NCI-H2171 treated with DMSO at 0.1 percent for 48 hours (cell line): ENCODE results near the gene PKP3.
"Not testable (repeated sequence)": the region's sequence is repeated elsewhere in the genome, so short reads cannot be mapped to it uniquely, and the experiment has no call there.

Experiments
- DNase-seq: peaks from one replicate; lab custom pipeline; 2025; lab: John Stamatoyannopoulos, UW

PKP3 gene

GRCh38 chr11:409600-410483 lies 15.8 kb downstream of the PKP3 start:
- no peak for DNase-seq

DNA sequence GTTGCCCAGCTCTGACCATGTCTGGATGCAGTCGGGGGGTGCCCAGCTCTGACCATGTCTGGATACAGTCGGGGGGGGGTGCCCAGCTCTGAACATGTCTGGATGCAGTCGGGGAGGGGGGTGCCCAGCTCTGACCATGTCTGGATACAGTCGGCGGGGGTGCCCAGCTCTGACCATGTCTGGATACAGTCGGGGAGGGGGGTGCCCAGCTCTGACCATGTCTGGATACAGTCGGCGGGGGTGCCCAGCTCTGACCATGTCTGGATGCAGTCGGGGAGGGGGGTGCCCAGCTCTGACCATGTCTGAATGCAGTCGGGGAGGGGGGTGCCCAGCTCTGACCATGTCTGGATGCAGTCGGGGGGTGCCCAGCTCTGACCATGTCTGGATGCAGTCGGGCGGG lies 16.7 kb downstream of the PKP3 start:
- DNase-seq: not testable (repeated sequence)

DNA sequence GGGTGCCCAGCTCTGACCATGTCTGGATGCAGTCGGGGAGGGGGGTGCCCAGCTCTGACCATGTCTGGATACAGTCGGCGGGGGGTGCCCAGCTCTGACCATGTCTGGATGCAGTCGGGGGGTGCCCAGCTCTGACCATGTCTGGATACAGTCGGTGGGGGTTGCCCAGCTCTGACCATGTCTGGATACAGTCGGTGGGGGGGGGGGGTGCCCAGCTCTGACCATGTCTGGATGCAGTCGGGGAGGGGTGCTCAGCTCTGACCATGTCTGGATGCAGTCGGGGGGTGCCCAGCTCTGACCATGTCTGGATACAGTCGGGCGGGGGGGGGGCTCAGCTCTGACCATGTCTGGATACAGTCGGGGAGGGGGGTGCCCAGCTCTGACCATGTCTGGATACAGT lies 17.5 kb downstream of the PKP3 start:
- not testable (repeated sequence) for DNase-seq

- no peak for DNase-seq
Measured at GRCh38 chr11:412641-413119, 18.7 kb downstream of the PKP3 start.

- DNase-seq: no peak
Measured at GRCh38 chr11:413120-414081, 19.4 kb downstream of the PKP3 start.

GRCh38 chr11:414318-414857 lies 20.4 kb downstream of the PKP3 start:
- no peak for DNase-seq

DNA sequence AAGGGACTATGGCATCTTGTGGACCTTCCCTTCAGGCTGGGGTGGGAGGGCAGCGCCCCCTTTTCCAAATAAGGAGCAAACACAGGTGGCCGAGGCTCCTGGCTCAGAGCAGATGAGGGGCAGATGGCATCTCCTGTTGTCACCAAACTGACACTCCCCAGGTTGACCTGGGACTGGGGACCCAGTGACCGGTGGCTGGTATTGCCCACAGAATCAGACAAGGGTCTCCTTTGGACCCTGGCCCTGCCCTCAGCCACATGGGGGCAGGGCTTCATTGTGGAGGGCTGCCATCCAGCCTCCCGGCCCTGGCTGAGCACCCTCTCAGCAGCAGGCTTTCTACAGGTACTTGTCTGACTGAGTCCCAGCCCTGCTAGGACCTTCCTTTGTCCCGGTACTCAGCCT lies 21.6 kb downstream of the PKP3 start:
- no peak for DNase-seq

DNA sequence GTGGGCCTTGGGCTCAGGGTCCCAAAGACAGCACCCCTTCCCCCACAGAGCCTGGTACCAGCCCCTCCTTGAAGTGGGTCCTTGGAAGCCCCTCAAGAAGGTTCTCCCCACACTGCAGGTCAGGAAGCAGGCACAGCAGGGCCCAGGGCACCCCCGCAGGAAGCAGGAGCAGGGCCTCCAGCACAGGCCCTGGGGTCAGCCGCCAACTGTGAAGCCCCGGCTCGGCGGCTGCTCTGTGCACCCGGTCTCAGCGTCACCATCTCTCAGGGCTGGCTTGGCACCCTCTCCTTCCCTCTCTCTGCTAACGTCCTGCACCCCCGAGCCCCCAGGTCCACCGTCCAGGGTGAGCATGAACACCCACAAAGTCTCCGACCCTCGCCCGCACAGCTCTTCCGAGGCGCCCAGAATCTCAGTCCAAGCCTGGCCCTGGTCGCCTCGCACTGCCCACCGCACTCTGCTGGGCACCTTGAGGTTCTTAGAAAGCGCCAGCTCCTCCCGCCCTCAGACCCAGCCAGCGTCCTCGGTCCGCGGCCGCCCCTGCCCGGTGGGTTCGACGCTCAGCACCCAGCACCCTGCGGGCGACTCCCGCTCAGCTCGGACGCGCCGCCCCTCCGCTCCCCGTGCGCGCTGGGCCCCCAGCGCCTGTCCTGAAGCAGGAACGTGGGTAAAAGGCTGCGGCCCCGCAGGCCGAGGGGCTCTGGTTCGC lies 22.2 kb downstream of the PKP3 start:
- DNase-seq: no peak

- DNase-seq: peak; percentile 8
Measured at GRCh38 chr11:416757-417621, 23.0 kb downstream of the PKP3 start.

GRCh38 chr11:417652-418342 lies 23.8 kb downstream of the PKP3 start:
- DNase-seq: no peak

- no peak for DNase-seq
Measured at GRCh38 chr11:418343-419247, 24.6 kb downstream of the PKP3 start.

DNA sequence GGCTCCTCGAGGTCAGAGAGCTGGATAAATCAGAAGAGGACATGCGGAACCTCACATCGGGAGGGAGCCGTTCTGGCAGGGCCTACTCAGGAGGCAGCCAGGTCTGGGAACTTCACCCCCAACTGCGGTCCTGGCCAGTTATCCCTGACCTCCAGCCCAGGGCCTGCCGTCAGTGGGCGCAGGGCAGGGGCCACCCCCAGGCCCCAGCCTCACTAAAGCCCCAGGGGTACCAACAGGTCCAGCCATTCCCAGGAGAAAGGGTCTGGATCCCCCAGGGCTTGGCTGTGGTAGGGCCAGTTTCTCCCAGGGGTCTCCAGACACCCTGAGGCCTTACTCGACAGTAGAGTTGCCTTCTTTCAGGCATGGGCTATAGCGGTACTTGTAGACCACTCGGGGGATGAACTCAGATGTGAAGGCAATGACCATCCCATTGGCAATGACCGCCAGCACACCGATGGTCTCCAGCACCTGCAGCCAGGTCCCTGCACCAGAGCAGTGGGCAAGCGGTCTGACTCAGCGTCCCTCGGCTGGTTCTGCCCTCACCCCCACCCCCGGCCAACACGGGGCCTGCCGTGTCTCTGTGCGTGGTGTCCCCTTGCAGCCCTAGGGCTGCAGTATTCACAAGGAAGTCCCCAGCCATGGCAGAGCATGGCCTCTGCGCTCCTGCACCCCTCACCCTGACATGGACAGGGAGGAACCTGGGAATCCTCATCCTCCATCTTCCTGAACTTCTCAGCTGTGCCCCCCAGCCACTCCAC lies 25.4 kb downstream of the PKP3 start:
- no peak for DNase-seq

DNA sequence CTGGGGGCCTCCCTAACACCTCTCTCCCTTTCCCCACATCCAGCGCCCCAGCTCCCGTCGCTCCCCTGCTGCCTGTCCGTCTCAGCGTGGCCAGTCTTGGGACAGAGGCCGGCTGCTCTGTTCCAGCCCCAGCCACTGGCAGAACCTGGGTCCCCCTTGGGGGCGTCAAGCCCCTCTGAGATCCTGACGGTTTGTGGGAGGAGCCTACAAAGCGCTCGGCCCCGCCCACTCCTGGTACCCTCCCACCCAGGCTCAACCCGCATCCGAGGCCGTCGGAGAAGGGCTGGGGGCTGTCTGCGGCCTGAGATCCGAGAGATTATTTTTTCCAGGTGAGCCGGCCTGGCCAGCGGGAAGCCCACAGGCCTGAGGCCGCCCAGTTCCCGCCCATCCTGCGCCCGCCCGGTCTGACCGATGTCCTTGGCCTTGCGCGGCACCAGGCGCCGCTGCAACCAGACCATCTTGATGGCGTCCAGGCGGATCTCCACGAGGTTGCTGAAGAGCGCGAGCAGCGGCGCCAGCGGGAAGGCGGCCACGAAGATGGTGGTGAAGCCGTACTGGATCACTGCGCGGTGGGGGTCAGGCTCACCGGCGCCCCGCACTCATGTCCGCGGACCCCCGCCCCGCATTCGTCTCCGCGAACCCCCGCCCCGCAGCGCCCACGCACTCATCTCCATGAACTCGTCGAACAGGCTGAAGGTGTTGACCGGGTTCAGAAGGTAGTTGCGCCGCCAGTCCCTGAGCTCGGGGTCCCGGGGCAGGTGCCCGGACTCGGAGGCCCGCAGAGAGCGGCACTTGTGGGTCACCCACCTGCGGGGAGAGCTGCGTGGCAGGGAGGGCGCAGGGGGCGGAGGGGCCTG lies 26.3 kb downstream of the PKP3 start:
- no peak for DNase-seq

DNA sequence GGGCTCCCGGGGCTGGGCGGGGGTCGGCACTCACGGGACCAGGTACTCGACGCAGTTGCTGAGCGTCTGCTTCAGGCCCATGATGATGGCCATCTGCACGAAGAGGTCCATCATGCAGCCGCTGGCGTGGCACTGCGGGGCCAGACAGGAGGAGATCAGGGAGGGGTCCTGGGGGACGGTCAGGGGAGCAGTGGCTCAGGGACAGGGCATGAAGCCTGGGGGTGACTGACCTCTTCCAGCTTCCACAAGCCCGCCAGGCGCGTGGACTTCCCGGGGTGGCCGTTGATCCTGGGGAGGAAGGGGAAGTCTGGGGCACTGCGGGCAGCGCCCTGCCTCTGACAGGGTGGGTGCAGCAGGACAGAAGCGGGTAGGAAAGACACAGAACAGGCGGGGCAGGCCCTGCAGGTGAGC lies 26.9 kb downstream of the PKP3 start:
- no peak for DNase-seq

DNA sequence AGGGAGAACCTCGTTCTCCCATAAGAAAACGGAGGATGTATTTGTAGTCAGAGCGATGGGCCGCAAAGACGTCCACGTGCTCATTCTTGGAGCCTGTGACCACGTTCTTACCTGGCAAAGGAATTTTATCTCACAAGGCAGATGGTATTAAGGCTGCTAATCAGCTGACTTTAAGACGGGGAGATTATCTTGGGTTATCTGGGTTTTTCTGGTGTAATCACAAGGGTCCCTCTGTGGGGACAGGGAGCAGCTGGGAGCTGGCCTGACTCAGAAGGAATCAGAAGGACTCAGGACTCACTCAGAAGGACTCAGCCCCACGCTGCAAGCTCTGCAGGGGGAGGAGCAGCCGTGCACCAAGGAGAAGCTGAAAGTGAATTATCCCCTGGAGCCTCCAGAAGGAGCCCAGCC lies 28.2 kb downstream of the PKP3 start:
- DNase-seq: no peak

DNA sequence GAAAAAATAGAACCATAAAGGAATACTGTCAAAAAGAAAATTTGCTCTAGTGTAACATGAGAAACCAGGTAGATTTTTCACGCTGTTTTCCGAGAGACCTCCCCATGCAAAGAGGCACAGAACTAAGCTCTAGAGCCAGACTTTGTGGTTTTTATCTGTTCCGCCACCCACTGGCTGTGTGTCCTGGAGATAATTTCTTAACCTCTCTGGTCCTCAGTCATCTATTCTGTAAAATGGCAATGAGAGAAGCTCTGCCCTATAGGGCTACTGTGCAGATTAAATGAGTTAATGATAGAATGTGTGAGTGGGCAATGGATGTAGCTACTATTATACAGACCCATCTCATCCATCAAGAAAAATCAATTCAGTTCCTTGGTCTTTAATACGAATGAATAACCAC lies 30.2 kb downstream of the PKP3 start:
- no peak for DNase-seq

GRCh38 chr11:424766-425165 lies 30.8 kb downstream of the PKP3 start:
- DNase-seq: not testable (repeated sequence)
